GM23338 (cell line): ENCODE results near the gene GCDH. TPM values are rescaled to one million over a fixed set of nuclear protein-coding genes. Genes with fewer than 3 reads are reported as not detected.

Experiments
- ATAC-seq: fragments of 200-7000 bp; cut with Tn5 transposase; 3 replicates; pipeline ENCODE4 v1.9.1; 2020
- DNase-seq: peaks from one replicate; pipeline ENCODE4 v3.0.0-alpha.2; 2015; ENCODE audit warnings: low spot score
- H2AFZ ChIP-seq: fragments of 200-600 bp; sonication (generic); 2 replicates; pipeline ENCODE4 v1.8.0; 2016; ENCODE audit warnings: antibody characterized with exemption, mild to moderate bottlenecking, moderate library complexity
- H3F3A ChIP-seq: fragments of 200-600 bp; sonication (generic); replicated peaks from 2 replicates; pipeline ENCODE4 v1.8.0; 2017; ENCODE audit warnings: antibody characterized with exemption, mixed run types, low read depth
- H3K27ac ChIP-seq: fragments of 200-600 bp; sonication (generic); 2 replicates; pipeline ENCODE4 v1.6.1; 2016; ENCODE audit warnings: low read depth
- H3K27me3 ChIP-seq: fragments of 200-600 bp; sonication (generic); 2 replicates; pipeline ENCODE4 v1.8.0; 2016; ENCODE audit warnings: mild to moderate bottlenecking, mixed run types, moderate library complexity; ENCODE audit not compliant: insufficient read depth
- H3K36me3 ChIP-seq: fragments of 200-600 bp; sonication (generic); 2 replicates; pipeline ENCODE4 v1.8.0; 2016; ENCODE audit warnings: mild to moderate bottlenecking; ENCODE audit not compliant: insufficient read depth
- H3K4me1 ChIP-seq: fragments of 200-600 bp; sonication (generic); 2 replicates; pipeline ENCODE4 v1.8.0; 2016; ENCODE audit warnings: mild to moderate bottlenecking, moderate library complexity; ENCODE audit not compliant: insufficient read depth
- H3K4me2 ChIP-seq: fragments of 200-600 bp; sonication (generic); 2 replicates; pipeline ENCODE4 v1.7.1; 2017; ENCODE audit warnings: mixed run types
- H3K4me3 ChIP-seq: fragments of 200-600 bp; sonication (generic); 2 replicates; pipeline ENCODE4 v1.6.1; 2016; ENCODE audit warnings: mixed run types
- H3K79me2 ChIP-seq: fragments of 200-600 bp; sonication (generic); replicated peaks from 2 replicates; pipeline ENCODE4 v1.8.0; 2017; ENCODE audit warnings: mild to moderate bottlenecking; ENCODE audit not compliant: insufficient read depth
- H3K9me2 ChIP-seq: fragments of 200-600 bp; sonication (generic); 2 replicates; pipeline ENCODE4 v1.8.0; 2017; ENCODE audit not compliant: insufficient read depth
- H4K20me1 ChIP-seq: fragments of 200-600 bp; sonication (generic); replicated peaks from 2 replicates; pipeline ENCODE4 v1.8.0; 2017; ENCODE audit warnings: mild to moderate bottlenecking; ENCODE audit not compliant: insufficient read depth
- H3K27ac Mint-ChIP-seq: 2 replicates; pipeline ENCODE4 v1.8.0; 2020; ENCODE audit warnings: inconsistent platforms, mild to moderate bottlenecking, moderate library complexity, mixed read lengths
- H3K27me3 Mint-ChIP-seq: 3 replicates; pipeline ENCODE4 v1.8.0; 2022; ENCODE audit warnings: low read depth, mild to moderate bottlenecking, moderate library complexity, mixed read lengths, inconsistent platforms; ENCODE audit not compliant: insufficient read depth, poor library complexity
- H3K36me3 Mint-ChIP-seq: 3 replicates; pipeline ENCODE4 v1.8.0; 2021; ENCODE audit warnings: low read depth, mild to moderate bottlenecking, inconsistent platforms, moderate library complexity, mixed read lengths
- H3K4me1 Mint-ChIP-seq: 3 replicates; pipeline ENCODE4 v1.8.0; 2020; ENCODE audit warnings: mild to moderate bottlenecking, inconsistent platforms, mixed read lengths
- H3K4me3 Mint-ChIP-seq: 3 replicates; pipeline ENCODE4 v1.8.0; 2021; ENCODE audit warnings: moderate library complexity, mild to moderate bottlenecking, inconsistent platforms, mixed read lengths
- H3K9me3 Mint-ChIP-seq: 3 replicates; pipeline ENCODE4 v1.8.0; 2020; ENCODE audit warnings: moderate library complexity, mild to moderate bottlenecking, inconsistent platforms, mixed read lengths
- CREB1 ChIP-seq: fragments of 250-450 bp; sonication (Bioruptor Pico); IDR thresholded peaks from 2 replicates; pipeline ENCODE4 v1.5.0; 2020; ENCODE audit warnings: low read depth, mild to moderate bottlenecking, moderate library complexity
- EZH2 ChIP-seq: fragments of 200-600 bp; sonication (generic); IDR thresholded peaks from one replicate; pipeline ENCODE4 v1.8.0; 2017; ENCODE audit warnings: antibody characterized with exemption, mild to moderate bottlenecking, low read depth; ENCODE audit not compliant: unreplicated experiment
- EZH2phosphoT487 ChIP-seq: fragments of 200-600 bp; sonication (generic); IDR thresholded peaks from one replicate; pipeline ENCODE4 v1.8.1; 2018; ENCODE audit warnings: antibody characterized with exemption; ENCODE audit not compliant: unreplicated experiment
- JUNB ChIP-seq: IDR thresholded peaks from one replicate; pipeline ENCODE4 v1.6.1; 2016; ENCODE audit warnings: antibody characterized with exemption; ENCODE audit not compliant: unreplicated experiment
- NANOG ChIP-seq: IDR thresholded peaks from 2 replicates; pipeline ENCODE4 v1.6.1; 2016; ENCODE audit warnings: antibody characterized with exemption, borderline replicate concordance
- POLR2AphosphoS5 ChIP-seq: IDR thresholded peaks from 2 replicates; pipeline ENCODE4 v1.6.1; 2016; ENCODE audit warnings: antibody characterized with exemption, low read depth
- STAT1 ChIP-seq: IDR thresholded peaks from one replicate; pipeline ENCODE4 v1.6.1; 2016; ENCODE audit warnings: antibody characterized with exemption; ENCODE audit not compliant: unreplicated experiment
- ZNF114 ChIP-seq: fragments of 250-450 bp; sonication (Bioruptor Pico); IDR thresholded peaks from 2 replicates; pipeline ENCODE4 v1.5.0; 2020; ENCODE audit warnings: mild to moderate bottlenecking, moderate library complexity
- ZNF331 ChIP-seq: fragments of 250-450 bp; sonication (Bioruptor Pico); IDR thresholded peaks from 2 replicates; pipeline ENCODE4 v1.5.0; 2020; ENCODE audit warnings: low read depth, mild to moderate bottlenecking, moderate library complexity
- polyA plus RNA-seq: library from polyadenylated mRNA; unstranded; fragments of >200 nt; fragmentation: Nextera tagmentation; extraction: Ambion mirVana; gene quantifications from 2 replicates; pipeline ENCODE4 v1.2.1, GENCODE V29; 2016
- total RNA-seq: library from RNA; depleted of rRNA; stranded (reverse); fragments of >200 nt; shearing (Covaris generic); gene quantifications from 2 replicates; pipeline ENCODE4 v1.2.3, GENCODE V29; 2014
- TF ChIP-seq, protein P1 (sequence below): IDR thresholded peaks from one replicate; pipeline ENCODE4 v1.6.1; 2018; ENCODE audit warnings: antibody characterized with exemption; ENCODE audit not compliant: unreplicated experiment
- TF ChIP-seq, protein P2 (sequence below): fragments of 250-450 bp; sonication (Bioruptor Pico); IDR thresholded peaks from 2 replicates; pipeline ENCODE4 v1.5.0; 2020; ENCODE audit warnings: mild to moderate bottlenecking, moderate library complexity
- TF ChIP-seq, protein P3 (sequence below): IDR thresholded peaks from 2 replicates; pipeline ENCODE4 v1.6.1; 2016; ENCODE audit warnings: antibody characterized with exemption
- TF ChIP-seq, protein P4 (sequence below), 2 experiments: fragments of 200-600 bp in 1 of 2; sonication (generic) in 1 of 2; conservative IDR thresholded peaks; 2 replicates each; pipeline versions ENCODE4 v1.5.1 to v1.6.1; 2016 to 2017; ENCODE audit warnings: antibody characterized with exemption in 2 of 2, low read depth in 2 of 2, mild to moderate bottlenecking in 2 of 2, moderate library complexity in 1 of 2

Gene GCDH
- total and polyA plus RNA-seq, 2 experiments from 2014 or later: 54.1 to 99.8 TPM

DNA sequence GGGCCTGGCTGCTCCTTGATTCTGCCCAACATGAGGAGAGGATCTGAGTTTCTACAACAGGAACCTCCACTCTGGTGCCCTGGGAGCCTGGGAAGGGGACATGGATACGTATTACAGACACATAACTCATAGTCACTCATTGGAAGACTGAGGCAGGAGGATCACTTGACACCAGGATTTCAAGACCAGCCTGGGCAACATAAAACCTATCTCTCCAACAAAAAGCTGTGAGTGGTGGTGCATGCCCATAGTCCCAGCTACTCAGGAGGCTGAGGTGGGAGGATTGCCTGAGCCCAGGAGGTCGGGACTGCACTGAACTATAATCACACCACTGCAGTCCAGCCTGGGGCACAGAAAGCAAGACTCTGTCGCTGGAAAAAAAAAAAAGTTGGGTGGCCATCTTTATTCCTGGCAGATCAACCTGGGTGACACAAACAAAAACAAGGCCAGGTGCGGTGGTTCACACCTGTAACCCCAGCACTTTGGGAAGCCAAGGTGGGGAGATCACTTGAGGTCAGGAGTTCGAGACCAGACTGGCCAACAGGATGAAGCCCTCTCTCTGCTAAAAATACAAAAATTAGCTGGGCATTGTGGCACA is 2.9 kb upstream of the GCDH start:
- no peak overlapping the region for H3K4me2 ChIP-seq
- no peaks in the 10 kb centered on the region for H3K9me2 ChIP-seq
- peaks cover 15% of the 10 kb centered on the region for H3K79me2 ChIP-seq
- H3K27me3 ChIP-seq: peaks cover 18% of the 10 kb centered on the region
- no peaks in the 10 kb centered on the region for H3K36me3 ChIP-seq
- H3K4me3 Mint-ChIP-seq: no peak overlapping the region
- no peak overlapping the region for H3K27ac Mint-ChIP-seq
- peaks cover 38% of the 10 kb centered on the region for H3K27me3 Mint-ChIP-seq
- H3F3A ChIP-seq: peaks cover 13% of the 10 kb centered on the region
- no peak overlapping the region for H3K4me3 ChIP-seq
- peaks cover 15% of the 10 kb centered on the region for H3K36me3 Mint-ChIP-seq
- no peak for DNase-seq
- peaks cover 13% of the 10 kb centered on the region for H3K4me1 Mint-ChIP-seq
- no peak for ATAC-seq
- H4K20me1 ChIP-seq: peaks cover 7% of the 10 kb centered on the region
- H3K27ac ChIP-seq: no peak overlapping the region
- peaks cover 6% of the 10 kb centered on the region; the same call in 1 of the 2 replicates for H3K4me1 ChIP-seq
- H2AFZ ChIP-seq: no peak overlapping the region
- TF ChIP-seq NANOG: no peak
- TF ChIP-seq CREB1: no peak
- TF ChIP-seq JUNB: no peak
- TF ChIP-seq ZNF114 (CRISPR knock-in tag): no peak
- TF ChIP-seq, protein P1, sequence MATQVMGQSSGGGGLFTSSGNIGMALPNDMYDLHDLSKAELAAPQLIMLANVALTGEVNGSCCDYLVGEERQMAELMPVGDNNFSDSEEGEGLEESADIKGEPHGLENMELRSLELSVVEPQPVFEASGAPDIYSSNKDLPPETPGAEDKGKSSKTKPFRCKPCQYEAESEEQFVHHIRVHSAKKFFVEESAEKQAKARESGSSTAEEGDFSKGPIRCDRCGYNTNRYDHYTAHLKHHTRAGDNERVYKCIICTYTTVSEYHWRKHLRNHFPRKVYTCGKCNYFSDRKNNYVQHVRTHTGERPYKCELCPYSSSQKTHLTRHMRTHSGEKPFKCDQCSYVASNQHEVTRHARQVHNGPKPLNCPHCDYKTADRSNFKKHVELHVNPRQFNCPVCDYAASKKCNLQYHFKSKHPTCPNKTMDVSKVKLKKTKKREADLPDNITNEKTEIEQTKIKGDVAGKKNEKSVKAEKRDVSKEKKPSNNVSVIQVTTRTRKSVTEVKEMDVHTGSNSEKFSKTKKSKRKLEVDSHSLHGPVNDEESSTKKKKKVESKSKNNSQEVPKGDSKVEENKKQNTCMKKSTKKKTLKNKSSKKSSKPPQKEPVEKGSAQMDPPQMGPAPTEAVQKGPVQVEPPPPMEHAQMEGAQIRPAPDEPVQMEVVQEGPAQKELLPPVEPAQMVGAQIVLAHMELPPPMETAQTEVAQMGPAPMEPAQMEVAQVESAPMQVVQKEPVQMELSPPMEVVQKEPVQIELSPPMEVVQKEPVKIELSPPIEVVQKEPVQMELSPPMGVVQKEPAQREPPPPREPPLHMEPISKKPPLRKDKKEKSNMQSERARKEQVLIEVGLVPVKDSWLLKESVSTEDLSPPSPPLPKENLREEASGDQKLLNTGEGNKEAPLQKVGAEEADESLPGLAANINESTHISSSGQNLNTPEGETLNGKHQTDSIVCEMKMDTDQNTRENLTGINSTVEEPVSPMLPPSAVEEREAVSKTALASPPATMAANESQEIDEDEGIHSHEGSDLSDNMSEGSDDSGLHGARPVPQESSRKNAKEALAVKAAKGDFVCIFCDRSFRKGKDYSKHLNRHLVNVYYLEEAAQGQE: no peak
- TF ChIP-seq POLR2AphosphoS5: no peak
- no peak for TF ChIP-seq ZNF331 (CRISPR knock-in tag)
- no peak for TF ChIP-seq EZH2
- TF ChIP-seq EZH2phosphoT487: no peak
- TF ChIP-seq, protein P2, sequence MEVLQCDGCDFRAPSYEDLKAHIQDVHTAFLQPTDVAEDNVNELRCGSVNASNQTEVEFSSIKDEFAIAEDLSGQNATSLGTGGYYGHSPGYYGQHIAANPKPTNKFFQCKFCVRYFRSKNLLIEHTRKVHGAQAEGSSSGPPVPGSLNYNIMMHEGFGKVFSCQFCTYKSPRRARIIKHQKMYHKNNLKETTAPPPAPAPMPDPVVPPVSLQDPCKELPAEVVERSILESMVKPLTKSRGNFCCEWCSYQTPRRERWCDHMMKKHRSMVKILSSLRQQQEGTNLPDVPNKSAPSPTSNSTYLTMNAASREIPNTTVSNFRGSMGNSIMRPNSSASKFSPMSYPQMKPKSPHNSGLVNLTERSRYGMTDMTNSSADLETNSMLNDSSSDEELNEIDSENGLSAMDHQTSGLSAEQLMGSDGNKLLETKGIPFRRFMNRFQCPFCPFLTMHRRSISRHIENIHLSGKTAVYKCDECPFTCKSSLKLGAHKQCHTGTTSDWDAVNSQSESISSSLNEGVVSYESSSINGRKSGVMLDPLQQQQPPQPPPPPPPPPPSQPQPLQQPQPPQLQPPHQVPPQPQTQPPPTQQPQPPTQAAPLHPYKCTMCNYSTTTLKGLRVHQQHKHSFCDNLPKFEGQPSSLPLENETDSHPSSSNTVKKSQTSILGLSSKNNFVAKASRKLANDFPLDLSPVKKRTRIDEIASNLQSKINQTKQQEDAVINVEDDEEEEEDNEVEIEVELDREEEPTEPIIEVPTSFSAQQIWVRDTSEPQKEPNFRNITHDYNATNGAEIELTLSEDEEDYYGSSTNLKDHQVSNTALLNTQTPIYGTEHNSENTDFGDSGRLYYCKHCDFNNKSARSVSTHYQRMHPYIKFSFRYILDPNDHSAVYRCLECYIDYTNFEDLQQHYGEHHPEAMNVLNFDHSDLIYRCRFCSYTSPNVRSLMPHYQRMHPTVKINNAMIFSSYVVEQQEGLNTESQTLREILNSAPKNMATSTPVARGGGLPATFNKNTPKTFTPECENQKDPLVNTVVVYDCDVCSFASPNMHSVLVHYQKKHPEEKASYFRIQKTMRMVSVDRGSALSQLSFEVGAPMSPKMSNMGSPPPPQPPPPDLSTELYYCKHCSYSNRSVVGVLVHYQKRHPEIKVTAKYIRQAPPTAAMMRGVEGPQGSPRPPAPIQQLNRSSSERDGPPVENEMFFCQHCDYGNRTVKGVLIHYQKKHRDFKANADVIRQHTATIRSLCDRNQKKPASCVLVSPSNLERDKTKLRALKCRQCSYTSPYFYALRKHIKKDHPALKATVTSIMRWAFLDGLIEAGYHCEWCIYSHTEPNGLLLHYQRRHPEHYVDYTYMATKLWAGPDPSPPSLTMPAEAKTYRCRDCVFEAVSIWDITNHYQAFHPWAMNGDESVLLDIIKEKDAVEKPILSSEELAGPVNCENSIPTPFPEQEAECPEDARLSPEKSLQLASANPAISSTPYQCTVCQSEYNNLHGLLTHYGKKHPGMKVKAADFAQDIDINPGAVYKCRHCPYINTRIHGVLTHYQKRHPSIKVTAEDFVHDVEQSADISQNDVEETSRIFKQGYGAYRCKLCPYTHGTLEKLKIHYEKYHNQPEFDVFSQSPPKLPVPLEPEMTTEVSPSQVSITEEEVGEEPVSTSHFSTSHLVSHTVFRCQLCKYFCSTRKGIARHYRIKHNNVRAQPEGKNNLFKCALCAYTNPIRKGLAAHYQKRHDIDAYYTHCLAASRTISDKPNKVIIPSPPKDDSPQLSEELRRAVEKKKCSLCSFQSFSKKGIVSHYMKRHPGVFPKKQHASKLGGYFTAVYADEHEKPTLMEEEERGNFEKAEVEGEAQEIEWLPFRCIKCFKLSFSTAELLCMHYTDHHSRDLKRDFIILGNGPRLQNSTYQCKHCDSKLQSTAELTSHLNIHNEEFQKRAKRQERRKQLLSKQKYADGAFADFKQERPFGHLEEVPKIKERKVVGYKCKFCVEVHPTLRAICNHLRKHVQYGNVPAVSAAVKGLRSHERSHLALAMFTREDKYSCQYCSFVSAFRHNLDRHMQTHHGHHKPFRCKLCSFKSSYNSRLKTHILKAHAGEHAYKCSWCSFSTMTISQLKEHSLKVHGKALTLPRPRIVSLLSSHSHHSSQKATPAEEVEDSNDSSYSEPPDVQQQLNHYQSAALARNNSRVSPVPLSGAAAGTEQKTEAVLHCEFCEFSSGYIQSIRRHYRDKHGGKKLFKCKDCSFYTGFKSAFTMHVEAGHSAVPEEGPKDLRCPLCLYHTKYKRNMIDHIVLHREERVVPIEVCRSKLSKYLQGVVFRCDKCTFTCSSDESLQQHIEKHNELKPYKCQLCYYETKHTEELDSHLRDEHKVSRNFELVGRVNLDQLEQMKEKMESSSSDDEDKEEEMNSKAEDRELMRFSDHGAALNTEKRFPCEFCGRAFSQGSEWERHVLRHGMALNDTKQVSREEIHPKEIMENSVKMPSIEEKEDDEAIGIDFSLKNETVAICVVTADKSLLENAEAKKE: no peak
- TF ChIP-seq, protein P3, sequence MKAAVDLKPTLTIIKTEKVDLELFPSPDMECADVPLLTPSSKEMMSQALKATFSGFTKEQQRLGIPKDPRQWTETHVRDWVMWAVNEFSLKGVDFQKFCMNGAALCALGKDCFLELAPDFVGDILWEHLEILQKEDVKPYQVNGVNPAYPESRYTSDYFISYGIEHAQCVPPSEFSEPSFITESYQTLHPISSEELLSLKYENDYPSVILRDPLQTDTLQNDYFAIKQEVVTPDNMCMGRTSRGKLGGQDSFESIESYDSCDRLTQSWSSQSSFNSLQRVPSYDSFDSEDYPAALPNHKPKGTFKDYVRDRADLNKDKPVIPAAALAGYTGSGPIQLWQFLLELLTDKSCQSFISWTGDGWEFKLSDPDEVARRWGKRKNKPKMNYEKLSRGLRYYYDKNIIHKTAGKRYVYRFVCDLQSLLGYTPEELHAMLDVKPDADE: no peak
- TF ChIP-seq STAT1: no peak
- TF ChIP-seq, protein P4, sequence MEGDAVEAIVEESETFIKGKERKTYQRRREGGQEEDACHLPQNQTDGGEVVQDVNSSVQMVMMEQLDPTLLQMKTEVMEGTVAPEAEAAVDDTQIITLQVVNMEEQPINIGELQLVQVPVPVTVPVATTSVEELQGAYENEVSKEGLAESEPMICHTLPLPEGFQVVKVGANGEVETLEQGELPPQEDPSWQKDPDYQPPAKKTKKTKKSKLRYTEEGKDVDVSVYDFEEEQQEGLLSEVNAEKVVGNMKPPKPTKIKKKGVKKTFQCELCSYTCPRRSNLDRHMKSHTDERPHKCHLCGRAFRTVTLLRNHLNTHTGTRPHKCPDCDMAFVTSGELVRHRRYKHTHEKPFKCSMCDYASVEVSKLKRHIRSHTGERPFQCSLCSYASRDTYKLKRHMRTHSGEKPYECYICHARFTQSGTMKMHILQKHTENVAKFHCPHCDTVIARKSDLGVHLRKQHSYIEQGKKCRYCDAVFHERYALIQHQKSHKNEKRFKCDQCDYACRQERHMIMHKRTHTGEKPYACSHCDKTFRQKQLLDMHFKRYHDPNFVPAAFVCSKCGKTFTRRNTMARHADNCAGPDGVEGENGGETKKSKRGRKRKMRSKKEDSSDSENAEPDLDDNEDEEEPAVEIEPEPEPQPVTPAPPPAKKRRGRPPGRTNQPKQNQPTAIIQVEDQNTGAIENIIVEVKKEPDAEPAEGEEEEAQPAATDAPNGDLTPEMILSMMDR (conservative IDR thresholded peaks at IDR 0.05; ENCODE audit: low read depth in 2 of 2): no peak
- peaks cover 22% of the 10 kb centered on the region for H3K9me3 Mint-ChIP-seq
